Measurements from ENCODE around the gene MSH4.
"Not testable (repeated sequence)": the region's sequence is repeated elsewhere in the genome, so short reads cannot be mapped to it uniquely, and the experiment has no call there.

MSH4 gene

GRCh38 chr1:75797606-75798216, 1.0 kb downstream of the MSH4 start:
- DNase-seq: no peak

- not testable (repeated sequence) for DNase-seq
Observed at GRCh38 chr1:75801480-75801879, 4.8 kb downstream of the MSH4 start.

GRCh38 chr1:75808921-75809320, 12.2 kb downstream of the MSH4 start:
- no peak for DNase-seq

- not testable (repeated sequence) for DNase-seq
Observed at GRCh38 chr1:75810113-75810512, 13.4 kb downstream of the MSH4 start.

GRCh38 chr1:75811211-75811981, 14.7 kb downstream of the MSH4 start:
- no peak for DNase-seq

- DNase-seq: no peak
Observed at GRCh38 chr1:75812065-75812464, 15.4 kb downstream of the MSH4 start.

- not testable (repeated sequence) for DNase-seq
Observed at GRCh38 chr1:75823596-75823995, 26.9 kb downstream of the MSH4 start.

GRCh38 chr1:75836528-75837100, 39.9 kb downstream of the MSH4 start:
- DNase-seq: no peak

GRCh38 chr1:75838079-75838478, 41.4 kb downstream of the MSH4 start:
- DNase-seq: no peak

GRCh38 chr1:75841421-75841820, 44.7 kb downstream of the MSH4 start:
- no peak for DNase-seq

GRCh38 chr1:75845576-75845975, 48.9 kb downstream of the MSH4 start:
- DNase-seq: no peak

- no peak for DNase-seq
Observed at GRCh38 chr1:75855010-75855409, 58.3 kb downstream of the MSH4 start.

- no peak for DNase-seq
Observed at GRCh38 chr1:75855734-75856133, 59.1 kb downstream of the MSH4 start.

GRCh38 chr1:75861831-75862230, 65.1 kb downstream of the MSH4 start:
- no peak for DNase-seq

GRCh38 chr1:75870951-75871350, 74.3 kb downstream of the MSH4 start:
- no peak for DNase-seq

- DNase-seq: no peak
Observed at GRCh38 chr1:75879985-75880384, 83.3 kb downstream of the MSH4 start.

GRCh38 chr1:75884437-75884836, 87.8 kb downstream of the MSH4 start:
- DNase-seq: no peak

- no peak for DNase-seq
Observed at GRCh38 chr1:75901371-75901770, 104.7 kb downstream of the MSH4 start.

GRCh38 chr1:75908717-75909152, 112.1 kb downstream of the MSH4 start:
- no peak for DNase-seq

- no peak for DNase-seq
Observed at GRCh38 chr1:75916834-75917233, 120.2 kb downstream of the MSH4 start.

- no peak for DNase-seq
Observed at GRCh38 chr1:75922698-75923097, 126.0 kb downstream of the MSH4 start.

- no peak for DNase-seq
Observed at GRCh38 chr1:75932304-75932703, 135.6 kb downstream of the MSH4 start, which contains the start of gene ASB17. ASB17 (minus strand) TSS chr1:75932404; CDS start chr1:75932291, 113 bp downstream.

- DNase-seq: no peak
Observed at GRCh38 chr1:75937034-75937433, 140.4 kb downstream of the MSH4 start.

GRCh38 chr1:75943037-75943436, 146.4 kb downstream of the MSH4 start:
- DNase-seq: not testable (repeated sequence)
